Measurements from ENCODE around the gene ABCA4.
A peak's percentile ranks its signal among the peaks of the same experiment; 100 is the strongest.
"Not testable (repeated sequence)": the region's sequence is repeated elsewhere in the genome, so short reads cannot be mapped to it uniquely, and the experiment has no call there.

Gene ABCA4

DNA sequence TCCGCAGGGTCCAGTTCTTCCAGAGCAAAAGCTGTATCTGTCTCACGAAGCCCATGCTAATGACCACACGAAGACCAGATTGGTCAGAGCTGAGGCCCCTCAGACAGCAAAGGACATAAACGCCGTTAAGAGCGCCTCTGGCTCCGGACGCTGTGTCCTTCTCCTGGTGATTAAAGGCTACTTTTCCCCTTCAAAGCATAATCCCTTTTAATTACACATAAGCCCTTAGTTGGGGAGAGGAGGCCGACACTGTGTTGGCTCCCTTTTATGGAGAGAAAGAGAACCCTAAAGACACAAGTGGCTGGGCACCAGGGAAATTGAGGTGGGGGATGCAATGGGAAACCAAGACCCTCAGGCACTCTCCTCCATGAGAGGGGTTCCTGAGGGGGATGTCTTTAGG, at the start of gene ABCA4:
TSS of gene ABCA4 (minus strand) at position 158 of the 400 bp plus-strand sequence. CDS start at position 55, 103 bp downstream.
- DNase-seq, result no peak

DNA sequence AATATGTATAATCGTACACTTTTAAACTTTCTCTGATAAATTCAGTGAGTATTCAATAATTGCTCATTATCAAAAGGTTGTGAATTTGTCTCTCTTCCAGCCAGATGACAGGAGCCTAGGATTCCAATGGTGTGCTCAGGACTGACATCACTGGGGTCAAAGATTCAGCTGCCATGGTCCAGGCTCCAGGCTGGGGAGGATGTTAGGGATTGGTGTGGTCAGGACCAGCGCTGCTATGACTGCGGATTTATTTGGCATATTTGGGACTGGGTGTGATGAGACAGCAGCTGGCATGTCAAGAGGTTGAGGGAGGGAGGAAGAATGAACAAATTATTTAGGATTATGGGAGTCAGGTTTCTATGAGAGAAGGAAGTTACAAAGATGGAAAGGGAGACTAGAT, 48.2 kb upstream of the ABCA4 start:
- no peak for DNase-seq

DNA sequence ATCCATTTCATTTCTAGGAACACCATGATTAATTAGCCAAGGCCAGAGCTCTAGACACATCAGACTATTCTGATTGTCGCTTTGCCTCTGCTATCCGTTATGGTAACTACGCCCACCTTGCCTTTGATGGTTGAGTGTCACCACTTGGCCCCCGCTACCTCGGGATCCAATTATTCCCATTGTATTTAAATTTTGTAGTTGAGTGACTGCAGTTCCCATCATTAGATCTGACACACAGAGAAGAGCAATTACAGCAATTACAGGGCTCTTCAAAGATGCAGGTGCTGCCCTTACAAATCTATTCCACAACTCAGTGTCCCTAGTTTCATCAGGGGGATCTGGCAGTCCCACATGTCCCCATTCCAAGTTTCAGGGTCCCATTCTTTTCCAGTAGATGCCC, 44.9 kb upstream of the ABCA4 start:
- DNase-seq, result no peak

DNA sequence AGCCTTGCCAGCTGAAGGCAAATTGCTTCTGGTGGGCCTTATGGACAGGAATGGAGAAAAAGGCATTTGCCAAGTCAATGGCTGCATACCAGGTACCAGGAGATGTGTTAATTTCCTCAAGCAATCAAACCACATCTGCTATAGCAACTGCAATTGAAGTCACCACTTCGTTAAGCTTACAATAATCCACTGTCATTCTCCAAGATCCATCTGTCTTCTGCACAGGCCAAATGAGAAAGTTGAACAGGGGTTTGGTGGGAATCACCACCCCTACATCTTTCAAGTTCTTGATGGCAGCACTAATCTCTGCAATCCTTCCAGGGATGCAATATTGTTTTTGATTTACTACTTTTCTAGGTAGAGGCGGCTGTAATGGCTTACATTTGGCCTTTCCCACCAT, 43.9 kb upstream of the ABCA4 start:
- DNase-seq, result not testable (repeated sequence)

DNA sequence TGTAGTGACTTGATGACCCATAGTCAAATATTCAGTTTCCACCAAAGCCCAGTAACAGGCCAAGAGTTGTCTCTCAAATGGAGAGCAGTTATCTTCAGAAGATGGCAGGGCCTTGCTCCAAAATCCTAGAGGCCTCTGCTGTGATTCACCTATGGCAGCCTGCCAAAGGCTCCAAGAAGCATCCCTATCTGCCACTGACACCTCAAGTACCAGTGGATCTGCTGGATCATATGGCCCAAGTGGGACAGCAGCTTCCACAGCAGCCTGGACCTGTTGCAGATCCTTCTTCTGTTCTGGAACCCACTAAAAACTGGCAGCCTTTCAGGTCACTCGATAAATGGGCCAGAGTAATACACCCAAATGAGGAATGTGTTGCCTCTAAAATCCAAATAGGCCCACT, 43.2 kb upstream of the ABCA4 start:
- DNase-seq, result peak; percentile 16

DNA sequence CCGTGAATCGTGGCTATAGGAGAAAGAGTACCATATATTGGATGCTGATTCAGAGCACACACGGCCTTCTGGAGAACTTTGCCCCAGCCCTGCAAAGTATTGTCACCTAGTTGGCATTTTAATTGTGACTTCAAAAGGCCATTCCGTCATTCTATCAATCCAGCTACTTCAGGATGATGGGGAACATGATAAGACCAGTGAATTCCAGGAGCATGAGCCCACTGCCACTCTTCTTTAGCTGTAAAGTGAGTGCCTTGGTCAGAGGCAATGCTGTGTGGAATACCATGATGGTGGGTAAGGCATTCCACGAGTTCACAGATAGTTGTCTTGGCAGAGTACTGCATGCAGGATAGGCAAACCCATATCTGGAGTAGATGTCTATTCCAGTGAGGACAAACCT, 42.3 kb upstream of the ABCA4 start:
- DNase-seq, result not testable (repeated sequence)

DNA sequence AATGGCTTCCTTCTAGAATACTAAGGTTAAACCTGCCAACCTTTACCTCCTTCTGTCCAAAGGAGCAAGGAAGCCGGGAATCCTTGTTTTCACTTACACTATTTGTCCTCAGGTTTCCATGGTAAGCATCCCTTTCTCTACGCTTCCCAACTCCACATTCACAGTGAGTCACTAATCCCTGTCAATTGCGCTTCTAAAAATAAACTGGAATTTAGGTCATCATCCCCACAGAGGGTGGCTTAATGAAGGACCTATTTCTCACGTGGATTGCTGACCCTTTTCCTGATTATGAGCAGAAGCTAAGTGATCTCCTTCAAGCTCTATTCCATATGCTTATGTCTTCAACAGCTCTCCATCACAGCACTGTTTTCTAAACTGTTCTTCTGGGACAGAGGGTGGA, 39.9 kb upstream of the ABCA4 start:
- DNase-seq, result peak; percentile 87

DNA sequence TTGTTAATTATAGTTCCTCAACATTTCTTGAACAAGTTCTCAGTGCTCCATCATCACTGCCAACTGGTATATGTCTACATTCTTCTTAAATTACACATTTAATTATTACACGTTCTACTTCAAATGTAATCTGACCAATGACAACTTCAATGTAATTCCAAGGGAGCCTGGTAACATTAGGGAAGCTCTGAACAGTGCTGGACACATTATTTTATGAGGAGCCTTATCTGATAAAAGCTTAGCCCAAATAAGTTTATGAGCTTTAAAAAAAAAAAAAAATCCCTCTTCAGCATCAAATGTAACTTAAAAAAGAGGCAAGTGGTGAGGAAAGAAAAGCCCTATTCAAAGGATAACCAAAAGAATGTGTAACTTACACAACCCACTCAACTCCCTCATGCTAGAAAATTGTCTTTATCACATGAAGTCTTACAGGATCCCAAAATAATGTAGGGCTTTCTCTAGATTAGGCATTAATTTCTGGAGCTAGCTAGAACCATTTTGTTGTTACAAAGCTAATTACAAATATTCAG, 35.2 kb upstream of the ABCA4 start:
- DNase-seq, result no peak

DNA sequence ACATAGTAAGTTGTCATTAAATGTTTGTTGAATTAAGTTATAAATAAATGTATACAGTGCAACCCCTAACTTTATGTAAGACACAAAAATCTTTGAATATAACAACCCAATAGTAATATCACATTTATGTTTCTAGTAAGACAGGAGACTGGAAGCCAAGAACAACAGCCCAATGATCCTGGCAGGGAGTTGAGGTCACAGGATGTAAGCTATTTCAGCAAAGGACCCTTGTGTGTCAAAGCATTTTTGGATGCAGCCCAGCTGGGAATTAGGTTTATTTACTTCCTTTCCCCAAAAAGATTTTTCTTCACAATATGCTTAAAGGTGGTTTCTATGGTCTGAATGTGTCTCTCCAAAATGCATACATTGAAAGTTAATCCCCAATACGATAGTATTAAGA, 34.0 kb upstream of the ABCA4 start:
- DNase-seq, result no peak

DNA sequence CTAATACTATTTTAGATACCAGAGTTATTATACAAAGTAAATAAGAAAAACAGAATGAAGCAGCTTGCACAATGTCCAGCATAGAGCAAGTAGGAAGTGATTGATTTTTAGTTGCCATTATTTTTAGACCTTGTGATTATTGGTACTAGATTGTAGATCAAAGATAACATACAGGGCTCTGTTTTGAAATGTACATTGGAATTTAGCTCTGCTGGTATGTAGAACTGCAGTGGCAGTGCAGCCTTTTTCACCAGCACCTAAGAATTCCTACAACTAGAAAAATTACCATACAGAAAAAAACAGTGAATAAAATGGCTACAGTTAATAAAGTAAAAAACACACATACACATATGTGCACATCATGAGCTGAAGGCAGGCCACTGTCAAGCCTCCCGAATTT, 32.2 kb upstream of the ABCA4 start:
- no peak for DNase-seq

DNA sequence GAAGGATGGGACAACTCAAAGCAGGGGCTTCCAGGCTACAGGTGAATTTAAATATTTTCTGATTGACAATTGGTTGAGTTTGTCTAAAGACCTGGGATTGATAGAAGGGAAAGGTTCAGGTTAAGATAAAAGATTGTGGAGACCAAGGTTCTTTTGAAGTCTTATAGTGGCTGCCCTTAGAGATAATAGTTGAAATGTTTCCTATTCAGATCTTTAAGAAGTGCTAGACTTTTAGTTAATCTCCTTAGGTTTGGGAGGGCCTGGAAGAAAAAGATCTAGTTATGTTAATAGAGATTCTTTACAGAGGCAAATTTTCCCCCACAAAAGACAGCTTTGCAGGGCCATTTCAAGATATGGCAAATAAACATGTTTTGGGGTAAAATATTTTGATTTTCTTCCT, 28.2 kb upstream of the ABCA4 start:
- not testable (repeated sequence) for DNase-seq

DNA sequence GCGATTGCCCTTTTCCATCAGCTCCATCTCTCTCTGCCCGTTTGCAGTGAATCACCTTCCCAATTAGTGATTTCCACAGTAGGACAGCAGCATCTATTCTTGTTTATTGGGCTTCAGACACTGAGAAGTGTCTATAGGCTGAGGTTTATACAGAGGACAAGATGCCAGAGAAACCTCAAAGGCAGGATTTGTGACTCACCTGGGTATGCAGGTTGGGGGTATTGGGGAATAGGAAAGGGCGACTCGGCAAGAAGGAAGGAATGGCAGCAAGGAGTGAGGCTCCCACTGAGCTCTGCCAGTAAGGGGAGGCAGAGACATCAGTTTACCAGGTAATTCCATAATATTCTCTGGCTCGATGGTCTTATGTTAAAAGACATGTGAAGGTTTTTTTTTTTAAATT, 25.3 kb upstream of the ABCA4 start:
- no peak for DNase-seq

DNA sequence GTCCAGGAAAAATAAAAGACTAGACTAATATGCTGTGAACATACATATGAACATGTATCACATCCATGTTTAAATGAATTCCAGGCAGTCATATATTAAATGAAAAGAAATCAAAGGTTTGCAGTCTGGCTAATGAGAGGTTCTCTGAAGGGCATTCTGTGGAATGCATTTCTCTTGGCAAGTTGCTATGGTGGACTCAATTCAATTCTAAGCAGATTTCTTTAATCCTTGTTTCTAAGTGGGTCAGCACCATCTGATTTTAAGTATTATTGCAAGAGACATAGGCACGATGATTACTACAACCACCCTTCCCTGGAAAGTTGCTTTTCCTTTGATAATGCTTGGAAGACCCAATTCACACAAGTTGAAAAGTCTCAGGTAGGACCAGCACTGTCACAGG, 23.9 kb upstream of the ABCA4 start:
- DNase-seq, result no peak

DNA sequence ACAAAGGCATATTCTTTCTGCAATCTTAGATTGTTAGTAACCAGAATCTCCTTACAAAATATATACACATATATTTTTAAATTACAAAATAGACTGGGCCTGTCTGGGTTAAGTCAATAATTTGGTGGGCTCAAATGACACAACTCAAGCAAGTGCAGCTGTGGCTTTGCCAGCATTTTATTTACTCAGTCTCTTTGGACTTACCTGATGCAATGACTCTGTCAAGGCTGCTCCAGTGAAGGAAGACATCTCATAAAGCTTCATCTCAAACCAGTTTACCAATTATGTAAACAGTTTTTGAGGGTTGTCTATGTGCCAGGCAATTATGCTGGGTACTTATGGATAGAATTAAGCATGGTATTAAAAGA, 22.8 kb upstream of the ABCA4 start:
- DNase-seq, result no peak

DNA sequence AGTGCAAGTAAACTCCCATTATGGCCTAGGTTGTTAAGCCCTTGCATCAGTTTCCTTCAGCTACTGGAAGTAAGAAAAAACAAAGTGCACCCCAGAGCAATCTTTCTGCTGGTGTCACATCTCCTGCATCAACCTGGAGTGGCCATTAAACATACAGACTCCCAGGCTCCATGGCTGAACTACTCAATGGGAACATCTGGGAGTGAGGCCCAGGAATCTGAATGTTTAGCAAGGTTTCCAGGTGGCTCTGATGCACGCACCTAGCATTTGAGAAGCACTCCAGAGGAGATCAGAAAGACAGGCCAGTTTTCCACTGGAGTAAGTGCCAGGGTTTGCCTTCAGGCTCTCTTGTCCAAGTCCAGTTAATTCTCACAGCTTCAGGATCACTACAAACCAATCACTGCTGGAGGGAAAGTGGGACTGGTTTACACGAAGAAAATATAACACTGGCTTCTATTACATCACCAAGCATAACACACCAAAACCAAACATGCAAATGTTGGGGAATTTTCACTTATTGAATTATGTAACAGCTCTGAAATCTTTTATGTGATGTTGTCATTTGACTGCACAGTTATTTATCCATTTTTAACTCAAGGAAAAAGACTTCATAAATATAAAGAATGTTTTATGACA, 22.3 kb upstream of the ABCA4 start:
- DNase-seq, result no peak

DNA sequence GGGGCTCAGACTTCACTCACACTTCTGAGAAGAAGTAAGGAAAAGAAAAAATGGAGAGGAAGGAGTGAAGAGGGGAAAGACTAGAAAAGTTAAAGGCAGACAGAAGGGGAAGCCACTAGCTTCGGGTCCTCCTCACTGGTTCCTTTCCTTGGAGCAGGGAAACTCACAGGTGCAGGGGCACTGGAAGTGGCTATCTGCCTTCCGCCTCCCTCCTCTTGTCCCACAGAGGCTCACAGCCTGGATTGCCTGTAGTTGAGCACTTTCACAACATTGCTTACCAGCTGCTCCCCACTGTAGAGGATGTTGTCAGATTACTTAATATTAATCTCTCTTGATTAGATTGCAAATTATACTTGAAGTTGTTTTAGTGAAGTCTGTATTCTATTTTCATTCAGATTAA, 21.6 kb upstream of the ABCA4 start:
- DNase-seq, result no peak

DNA sequence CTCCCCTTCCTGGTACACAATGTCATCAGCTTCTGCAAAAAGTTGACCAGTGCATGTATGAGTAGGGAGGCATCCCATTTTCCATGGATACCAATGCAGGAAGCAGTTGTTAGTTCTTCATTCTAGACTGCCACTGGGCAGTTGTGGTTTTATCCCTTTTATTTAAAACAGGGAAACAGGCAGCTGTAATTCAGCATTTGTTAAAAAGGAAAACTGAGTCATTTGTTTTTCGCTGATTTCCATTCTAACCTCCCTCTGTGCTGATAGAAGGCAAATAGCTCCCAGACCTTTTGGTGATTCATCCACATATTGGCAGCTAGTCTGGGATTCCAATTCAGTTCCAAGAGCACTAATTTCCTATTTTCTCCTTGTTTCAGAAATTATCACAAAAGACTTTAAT, 21.1 kb upstream of the ABCA4 start:
- peak; percentile 76 for DNase-seq

DNA sequence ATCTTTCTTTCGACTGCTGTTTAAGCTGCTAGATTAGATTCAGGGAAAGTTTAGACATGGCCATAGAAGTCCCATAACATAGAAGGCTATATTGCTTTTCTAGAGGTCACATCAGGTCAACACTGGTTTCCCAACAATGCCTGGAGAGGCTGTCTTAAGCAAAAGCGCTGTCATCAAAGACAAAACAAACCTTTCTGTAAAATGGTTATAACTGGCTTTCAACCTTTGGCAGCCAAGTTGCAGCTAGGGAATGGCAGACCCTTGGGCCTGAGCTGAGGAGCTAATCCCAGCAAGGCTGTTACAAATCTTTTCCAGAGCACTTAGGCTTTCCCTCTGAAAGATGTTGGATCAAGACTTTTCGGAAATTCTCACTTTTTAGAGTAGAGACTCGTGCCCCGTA, 11.2 kb upstream of the ABCA4 start:
- DNase-seq, result no peak

DNA sequence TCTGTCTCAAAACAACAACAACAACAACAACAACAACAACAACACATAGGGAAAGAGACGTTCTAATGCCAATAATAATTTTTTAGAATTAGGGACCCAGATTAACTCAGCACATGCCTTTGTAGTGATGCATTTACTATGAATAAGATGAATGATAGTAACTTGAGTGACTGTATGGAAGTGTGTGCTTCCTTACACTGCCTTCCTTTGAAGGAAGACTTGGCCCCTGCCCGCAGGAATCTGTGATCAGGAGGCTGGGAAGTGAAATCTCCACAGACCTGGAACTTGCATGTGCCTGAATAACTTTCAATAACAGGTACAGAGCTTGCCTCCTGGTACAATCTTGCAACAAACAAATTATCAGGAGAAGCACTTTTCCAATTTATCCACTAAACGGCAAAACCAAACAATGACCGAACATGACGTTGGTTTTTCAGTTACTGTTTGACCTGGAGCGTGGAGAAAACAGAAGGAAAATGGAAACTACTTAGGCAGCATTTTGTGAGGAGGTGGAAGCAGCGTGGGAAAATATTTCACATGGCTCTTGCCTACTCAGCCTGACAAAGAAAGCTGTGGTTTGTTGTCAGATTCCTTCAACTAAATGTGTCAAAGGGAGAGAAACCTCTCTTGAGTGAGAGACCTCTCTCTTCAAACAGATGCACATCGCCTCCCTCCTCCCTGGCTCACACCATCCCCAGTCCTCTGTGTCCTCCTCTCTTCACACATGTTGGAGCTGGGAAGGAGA, 10.1 kb upstream of the ABCA4 start:
- DNase-seq, result peak; percentile 58

DNA sequence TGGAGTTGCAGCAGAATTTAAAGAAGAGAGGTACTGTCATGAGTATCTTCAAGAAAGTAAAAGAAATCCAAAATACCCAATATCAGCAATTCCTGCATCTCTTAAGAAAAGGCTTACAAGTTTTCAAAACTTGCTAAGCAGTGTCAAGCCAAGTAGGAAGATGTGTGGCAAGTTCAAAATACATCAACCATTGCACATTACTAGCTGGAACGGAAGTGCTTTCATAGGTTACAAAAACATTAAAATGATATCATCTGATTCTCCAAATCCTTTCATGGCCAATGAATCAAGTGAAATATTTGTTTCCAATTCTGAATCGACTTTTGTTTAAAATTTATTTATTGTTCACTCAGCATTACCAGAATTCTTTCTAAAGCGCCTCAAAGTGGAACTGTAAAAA, 5.7 kb upstream of the ABCA4 start:
- DNase-seq, result no peak

DNA sequence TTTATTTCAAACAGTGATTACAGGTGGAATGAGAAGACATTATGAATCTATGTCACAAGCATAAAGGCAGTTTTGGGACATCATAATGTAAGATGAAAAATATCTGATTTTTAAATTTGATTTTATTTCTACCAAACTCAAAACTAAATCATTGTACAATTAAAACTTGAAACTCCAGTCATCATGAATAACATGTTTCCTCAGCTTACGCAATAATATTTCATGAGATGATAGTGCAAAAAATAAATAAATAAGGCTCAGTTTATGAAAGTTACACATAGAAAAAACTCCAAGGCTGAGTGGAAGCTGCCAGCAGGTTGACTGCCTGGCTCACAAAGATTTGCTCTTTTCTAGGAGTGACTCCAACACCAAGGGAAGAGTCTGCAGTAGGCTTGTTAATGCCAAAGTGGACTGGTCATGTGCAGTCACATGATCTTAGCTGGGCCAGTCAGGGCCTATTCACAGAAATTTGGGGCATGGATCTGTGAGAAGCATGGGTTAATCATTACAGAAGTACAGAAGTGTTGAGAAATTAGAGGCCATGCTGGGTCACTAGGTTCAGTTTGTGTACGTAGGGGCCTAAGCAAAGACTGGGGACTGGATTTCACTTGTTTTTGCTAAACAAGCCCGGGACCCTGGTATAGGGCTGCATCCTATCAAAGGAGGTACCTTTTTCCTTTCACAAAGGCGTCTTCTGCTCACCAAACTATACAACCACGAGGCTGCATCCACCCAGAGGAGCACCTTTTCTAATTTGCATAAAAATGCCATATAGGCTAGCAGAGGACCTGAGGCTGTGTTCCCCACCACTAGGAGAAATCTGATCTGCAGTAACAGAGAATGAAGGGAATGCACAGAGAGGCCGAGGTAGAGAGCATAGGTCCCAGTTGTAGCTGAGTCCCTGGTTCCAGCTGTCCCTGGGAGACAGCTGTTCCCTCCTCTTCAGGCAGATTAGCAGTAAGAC, 4.9 kb upstream of the ABCA4 start:
- DNase-seq, result no peak

DNA sequence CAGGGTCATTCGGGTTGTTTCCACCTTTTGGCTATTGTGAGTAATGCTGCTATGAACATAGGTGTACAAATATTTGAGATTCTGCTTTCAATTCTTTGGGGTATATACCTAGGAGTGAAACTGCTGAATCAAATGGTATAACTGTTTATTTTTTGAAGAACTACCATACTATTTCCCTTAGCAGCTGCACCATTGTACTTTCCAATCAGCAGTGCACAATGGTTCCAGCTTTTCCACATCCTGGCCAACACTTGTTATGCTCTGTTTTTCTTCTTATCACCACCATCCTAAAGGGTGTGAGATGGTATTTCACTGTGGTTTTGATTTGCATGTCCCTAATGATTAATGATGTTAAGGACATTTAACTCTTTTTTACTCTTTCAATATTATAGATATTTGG, 3.6 kb upstream of the ABCA4 start:
- DNase-seq, result no peak

DNA sequence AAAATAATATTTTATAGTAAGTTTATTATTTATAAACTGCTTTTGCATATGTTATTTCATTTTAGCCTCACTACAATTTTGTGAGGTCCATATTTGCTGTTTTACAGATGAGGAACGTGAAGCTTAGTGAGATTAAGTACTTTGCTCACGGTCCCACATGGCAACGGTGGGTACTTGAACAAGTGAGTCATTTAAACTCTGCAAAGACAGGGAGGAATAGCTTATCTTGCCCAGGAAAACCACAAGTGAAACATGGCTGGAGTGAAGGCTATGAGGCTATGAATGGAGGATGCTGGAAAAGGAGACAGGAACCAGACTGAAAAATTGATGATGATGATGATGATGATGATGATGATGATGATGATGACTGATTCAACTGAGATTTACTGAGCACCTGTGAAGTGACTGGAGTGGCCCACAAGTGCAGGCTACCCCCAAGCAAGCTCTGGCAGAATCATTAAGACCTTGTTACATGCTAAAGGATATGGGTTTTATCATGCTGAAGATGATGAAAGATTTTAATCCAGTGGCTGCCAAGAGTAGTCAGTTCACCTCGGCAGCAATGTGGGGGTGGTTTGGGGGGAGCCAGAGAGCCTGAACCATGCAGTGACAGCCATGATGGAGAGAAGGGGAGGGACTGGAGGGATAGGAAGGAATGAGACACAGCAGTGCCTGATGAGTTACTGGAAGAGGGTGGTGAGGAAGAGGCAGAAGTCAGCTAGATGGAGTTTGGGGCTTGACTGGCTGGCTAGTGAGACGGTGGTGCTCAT, 1.4 kb upstream of the ABCA4 start:
- peak; percentile 36 for DNase-seq

All from fibroblast of skin of right biceps (primary cell).